ENCODE measurements around the gene ITGA11.
A peak's percentile ranks its signal among the peaks of the same experiment; 100 is the strongest.

Gene ITGA11

GRCh38 chr15:68396068-68396467 is 35.9 kb downstream of the ITGA11 start:
- TF ChIP-seq CREB5 (CRISPR knock-in tag; IDR thresholded peaks at IDR 0.05; ENCODE audit: low read depth) (no peak), ZNF8 (CRISPR knock-in tag; IDR thresholded peaks at IDR 0.05) (no peak), TOX (CRISPR knock-in tag; IDR thresholded peaks at IDR 0.05; ENCODE audit: borderline replicate concordance) (no peak), OSR1 (CRISPR knock-in tag; IDR thresholded peaks at IDR 0.05) (no peak)
- TF ChIP-seq, protein P1, sequence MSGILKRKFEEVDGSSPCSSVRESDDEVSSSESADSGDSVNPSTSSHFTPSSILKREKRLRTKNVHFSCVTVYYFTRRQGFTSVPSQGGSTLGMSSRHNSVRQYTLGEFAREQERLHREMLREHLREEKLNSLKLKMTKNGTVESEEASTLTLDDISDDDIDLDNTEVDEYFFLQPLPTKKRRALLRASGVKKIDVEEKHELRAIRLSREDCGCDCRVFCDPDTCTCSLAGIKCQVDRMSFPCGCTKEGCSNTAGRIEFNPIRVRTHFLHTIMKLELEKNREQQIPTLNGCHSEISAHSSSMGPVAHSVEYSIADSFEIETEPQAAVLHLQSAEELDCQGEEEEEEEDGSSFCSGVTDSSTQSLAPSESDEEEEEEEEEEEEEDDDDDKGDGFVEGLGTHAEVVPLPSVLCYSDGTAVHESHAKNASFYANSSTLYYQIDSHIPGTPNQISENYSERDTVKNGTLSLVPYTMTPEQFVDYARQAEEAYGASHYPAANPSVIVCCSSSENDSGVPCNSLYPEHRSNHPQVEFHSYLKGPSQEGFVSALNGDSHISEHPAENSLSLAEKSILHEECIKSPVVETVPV (CRISPR knock-in tag; IDR thresholded peaks at IDR 0.05) = no peak
- no peak for ATAC-seq

DNA sequence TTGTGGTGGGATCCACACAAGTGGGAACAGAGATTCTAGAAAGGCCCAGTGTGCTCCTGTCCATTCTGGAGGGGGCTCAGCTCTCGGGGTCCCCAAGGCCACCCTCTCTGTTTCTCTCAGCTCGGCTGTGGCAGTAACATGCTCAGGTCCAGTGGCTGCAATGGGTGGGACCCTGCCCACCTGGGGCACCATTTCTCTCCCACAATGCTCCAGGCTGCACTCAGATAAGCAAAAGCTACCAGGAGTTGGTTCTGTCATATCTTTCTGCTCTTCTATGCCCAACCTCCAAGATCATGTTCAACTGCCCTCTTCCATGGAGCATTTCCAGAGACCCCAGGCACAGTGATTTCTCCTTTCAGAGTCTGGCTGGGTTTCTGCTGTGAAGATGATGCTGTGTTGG is 40.8 kb downstream of the ITGA11 start:
- no peak for TF ChIP-seq PPARA (CRISPR knock-in tag; IDR thresholded peaks at IDR 0.05; ENCODE audit: borderline replicate concordance)
- no peak for TF ChIP-seq ZNF70 (CRISPR knock-in tag; IDR thresholded peaks at IDR 0.05)
- no peak for TF ChIP-seq TOX (CRISPR knock-in tag; IDR thresholded peaks at IDR 0.05; ENCODE audit: borderline replicate concordance)
- TF ChIP-seq, protein P2, sequence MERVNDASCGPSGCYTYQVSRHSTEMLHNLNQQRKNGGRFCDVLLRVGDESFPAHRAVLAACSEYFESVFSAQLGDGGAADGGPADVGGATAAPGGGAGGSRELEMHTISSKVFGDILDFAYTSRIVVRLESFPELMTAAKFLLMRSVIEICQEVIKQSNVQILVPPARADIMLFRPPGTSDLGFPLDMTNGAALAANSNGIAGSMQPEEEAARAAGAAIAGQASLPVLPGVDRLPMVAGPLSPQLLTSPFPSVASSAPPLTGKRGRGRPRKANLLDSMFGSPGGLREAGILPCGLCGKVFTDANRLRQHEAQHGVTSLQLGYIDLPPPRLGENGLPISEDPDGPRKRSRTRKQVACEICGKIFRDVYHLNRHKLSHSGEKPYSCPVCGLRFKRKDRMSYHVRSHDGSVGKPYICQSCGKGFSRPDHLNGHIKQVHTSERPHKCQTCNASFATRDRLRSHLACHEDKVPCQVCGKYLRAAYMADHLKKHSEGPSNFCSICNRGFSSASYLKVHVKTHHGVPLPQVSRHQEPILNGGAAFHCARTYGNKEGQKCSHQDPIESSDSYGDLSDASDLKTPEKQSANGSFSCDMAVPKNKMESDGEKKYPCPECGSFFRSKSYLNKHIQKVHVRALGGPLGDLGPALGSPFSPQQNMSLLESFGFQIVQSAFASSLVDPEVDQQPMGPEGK (CRISPR knock-in tag; IDR thresholded peaks at IDR 0.05; ENCODE audit: borderline replicate concordance) = no peak
- no peak for TF ChIP-seq ZNF565 (CRISPR knock-in tag; conservative IDR thresholded peaks at IDR 0.05; ENCODE audit: low read depth)
- TF ChIP-seq CSDC2 (CRISPR knock-in tag; IDR thresholded peaks at IDR 0.05) = no peak
- TF ChIP-seq BACH2 (CRISPR knock-in tag; IDR thresholded peaks at IDR 0.05; ENCODE audit: borderline replicate concordance) = no peak
- TF ChIP-seq, protein P1 (CRISPR knock-in tag; IDR thresholded peaks at IDR 0.05) = no peak
- TF ChIP-seq SNAI2 (CRISPR knock-in tag; IDR thresholded peaks at IDR 0.05) = no peak
- no peak for TF ChIP-seq ARNTL (CRISPR knock-in tag; IDR thresholded peaks at IDR 0.05; ENCODE audit: borderline replicate concordance, low read depth)
- TF ChIP-seq POU6F1 (CRISPR knock-in tag; IDR thresholded peaks at IDR 0.05; ENCODE audit: borderline replicate concordance, low read depth) = no peak
- TF ChIP-seq TCF4 (CRISPR knock-in tag; IDR thresholded peaks at IDR 0.05; ENCODE audit: borderline replicate concordance) = no peak
- no peak for TF ChIP-seq GLIS3 (CRISPR knock-in tag; IDR thresholded peaks at IDR 0.05)
- no peak for TF ChIP-seq ZC3H10 (CRISPR knock-in tag; IDR thresholded peaks at IDR 0.05)
- no peak for TF ChIP-seq OSR1 (CRISPR knock-in tag; IDR thresholded peaks at IDR 0.05)
- no peak for TF ChIP-seq ISL1 (CRISPR knock-in tag; IDR thresholded peaks at IDR 0.05)
- no peak for TF ChIP-seq ZFP30 (CRISPR knock-in tag; IDR thresholded peaks at IDR 0.05)
- TF ChIP-seq ZNF8 (CRISPR knock-in tag; IDR thresholded peaks at IDR 0.05) = no peak
- no peak for TF ChIP-seq ESRRG (CRISPR knock-in tag; IDR thresholded peaks at IDR 0.05)
- no peak for ATAC-seq

GRCh38 chr15:68389936-68390817 is 41.8 kb downstream of the ITGA11 start:
- ATAC-seq = peak; percentile 55; the same call in 2 of the 3 replicates
- no peak for TF ChIP-seq TCF4 (CRISPR knock-in tag; IDR thresholded peaks at IDR 0.05; ENCODE audit: borderline replicate concordance)
- no peak for TF ChIP-seq OSR1 (CRISPR knock-in tag; IDR thresholded peaks at IDR 0.05)
- TF ChIP-seq ARNTL (CRISPR knock-in tag; IDR thresholded peaks at IDR 0.05; ENCODE audit: borderline replicate concordance, low read depth) = no peak
- TF ChIP-seq GLIS3 (CRISPR knock-in tag; IDR thresholded peaks at IDR 0.05) = no peak
- TF ChIP-seq ZC3H10 (CRISPR knock-in tag; IDR thresholded peaks at IDR 0.05) = no peak
- no peak for TF ChIP-seq TOX (CRISPR knock-in tag; IDR thresholded peaks at IDR 0.05; ENCODE audit: borderline replicate concordance)
- TF ChIP-seq POU6F1 (CRISPR knock-in tag; IDR thresholded peaks at IDR 0.05; ENCODE audit: borderline replicate concordance, low read depth) = no peak
- TF ChIP-seq ESRRG (CRISPR knock-in tag; IDR thresholded peaks at IDR 0.05) = no peak
- no peak for TF ChIP-seq ISL1 (CRISPR knock-in tag; IDR thresholded peaks at IDR 0.05)
- no peak for TF ChIP-seq ZNF70 (CRISPR knock-in tag; IDR thresholded peaks at IDR 0.05)
- no peak for TF ChIP-seq ZFP30 (CRISPR knock-in tag; IDR thresholded peaks at IDR 0.05)
- no peak for TF ChIP-seq PPARA (CRISPR knock-in tag; IDR thresholded peaks at IDR 0.05; ENCODE audit: borderline replicate concordance)
- TF ChIP-seq, protein P2 (CRISPR knock-in tag; IDR thresholded peaks at IDR 0.05; ENCODE audit: borderline replicate concordance) = no peak

Data from SK-N-SH treated with all-trans-retinoic acid at 6 μM for 48 hours (cell line).